Activated naive CD4-positive, alpha-beta T cell treated with anti-CD3 and anti-CD28 coated beads for 36 hours (primary cell): ENCODE measurements around the gene TMEM232. TPM values are rescaled to one million over a fixed set of nuclear protein-coding genes. Genes with fewer than 3 reads are reported as not detected.

Experiments used
- CTCF ChIA-PET: fragments of 350-600 bp; sonication (Branson Sonifier 250); formaldehyde crosslinking; loops from one replicate; lab custom pipeline; 2021; ENCODE audit warnings: antibody characterized with exemption; lab: Charles Lee
- DNase-seq: peaks from one replicate; pipeline ENCODE4 v3.0.0-alpha.2; 2020
- H3K27ac Mint-ChIP-seq: one replicate; pipeline ENCODE4 v1.8.0; 2021; ENCODE audit warnings: mild to moderate bottlenecking, mixed read lengths
- H3K27me3 Mint-ChIP-seq: one replicate; pipeline ENCODE4 v1.8.0; 2021; ENCODE audit warnings: low read depth, mixed read lengths
- H3K36me3 Mint-ChIP-seq: one replicate; pipeline ENCODE4 v1.8.0; 2021; ENCODE audit warnings: low read depth, mixed read lengths
- H3K4me1 Mint-ChIP-seq: one replicate; pipeline ENCODE4 v1.8.0; 2021; ENCODE audit warnings: low read depth, mixed read lengths
- H3K4me3 Mint-ChIP-seq: one replicate; pipeline ENCODE4 v1.8.0; 2021; ENCODE audit warnings: mild to moderate bottlenecking, moderate library complexity, mixed read lengths
- H3K9me3 Mint-ChIP-seq: one replicate; pipeline ENCODE4 v1.8.0; 2021; ENCODE audit warnings: mixed read lengths
- intact Hi-C: fragments of 100-400 bp; cut with micrococcal nuclease; formaldehyde crosslinking; loops from one replicate; pipeline ENCODE4 v1.15.1; 2023
- total RNA-seq, 2 experiments: library from RNA; stranded (reverse); gene quantifications; one replicate each; pipeline ENCODE4 v1.2.3, GENCODE V29; 2021

The TMEM232 gene
- total RNA-seq, 2 experiments from 2014 or later: 0.31 to 0.86 TPM

- Mint-ChIP-seq H3K27ac (no peak overlapping the region), H3K27me3 (no peaks in the 10 kb centered on the region), H3K4me3 (no peak overlapping the region), H3K36me3 (no peaks in the 10 kb centered on the region), H3K9me3 (no peaks in the 10 kb centered on the region), H3K4me1 (peaks cover 11% of the 10 kb centered on the region)
- DNase-seq: peak; percentile 10
- intact Hi-C loops: loop anchor here (1.0 to 2.0 kb wide), 2 partner anchors 360 to 724 kb away; no protein-coding TSS in a partner anchor
- CTCF ChIA-PET: interaction anchor here (0.7 to 1.1 kb wide), 3 partner anchors 10 to 16 kb away, joined by 3 to 5 read pairs (median 3); no protein-coding TSS in a partner anchor
These were observed 312.1 kb downstream of the TMEM232 start for GRCh38 chr5:110414360-110414759.

GRCh38 chr5:110413856-110414255 is 312.6 kb downstream of the TMEM232 start:
- intact Hi-C loops: loop anchor here (1.0 to 2.0 kb wide), 2 partner anchors 359 to 724 kb away; no protein-coding TSS in a partner anchor
- H3K4me3 Mint-ChIP-seq: no peak overlapping the region
- CTCF ChIA-PET: interaction anchor here (1.0 kb wide), 1 partner anchor 12 kb away, joined by 3 read pairs; no protein-coding TSS in a partner anchor
- H3K27me3 Mint-ChIP-seq: no peaks in the 10 kb centered on the region
- no peak for DNase-seq
- no peaks in the 10 kb centered on the region for H3K36me3 Mint-ChIP-seq
- H3K4me1 Mint-ChIP-seq: peaks cover 11% of the 10 kb centered on the region
- no peak overlapping the region for H3K27ac Mint-ChIP-seq
- H3K9me3 Mint-ChIP-seq: no peaks in the 10 kb centered on the region

GRCh38 chr5:110409571-110409970 is 316.9 kb downstream of the TMEM232 start:
- Mint-ChIP-seq H3K9me3 (no peaks in the 10 kb centered on the region), H3K4me3 (no peak overlapping the region), H3K27me3 (no peaks in the 10 kb centered on the region), H3K36me3 (no peaks in the 10 kb centered on the region), H3K27ac (no peak overlapping the region), H3K4me1 (peaks cover under 1% of the 10 kb centered on the region)
- intact Hi-C loops: no loop called here
- no peak for DNase-seq
- CTCF ChIA-PET: interaction anchor here (0.6 kb wide), 2 partner anchors 42 to 266 kb away, joined by 3 to 4 read pairs; no protein-coding TSS in a partner anchor

GRCh38 chr5:110402562-110402961 is 323.9 kb downstream of the TMEM232 start:
- Mint-ChIP-seq H3K9me3 (no peaks in the 10 kb centered on the region), H3K36me3 (no peaks in the 10 kb centered on the region), H3K27ac (no peak overlapping the region), H3K4me3 (no peak overlapping the region), H3K27me3 (no peaks in the 10 kb centered on the region), H3K4me1 (no peaks in the 10 kb centered on the region)
- CTCF ChIA-PET: interaction anchor here (1.1 kb wide), 1 partner anchor 12 kb away, joined by 3 read pairs; no protein-coding TSS in a partner anchor
- intact Hi-C loops: no loop called here
- no peak for DNase-seq

- H3K36me3 Mint-ChIP-seq: no peaks in the 10 kb centered on the region
- no peak overlapping the region for H3K4me3 Mint-ChIP-seq
- CTCF ChIA-PET: interaction anchor here (1.1 kb wide), 1 partner anchor 13 kb away, joined by 3 read pairs; no protein-coding TSS in a partner anchor
- no peaks in the 10 kb centered on the region for H3K27me3 Mint-ChIP-seq
- H3K9me3 Mint-ChIP-seq: no peaks in the 10 kb centered on the region
- H3K4me1 Mint-ChIP-seq: no peaks in the 10 kb centered on the region
- intact Hi-C loops: no loop called here
- no peak for DNase-seq
- no peak overlapping the region for H3K27ac Mint-ChIP-seq
These were observed 324.6 kb downstream of the TMEM232 start for GRCh38 chr5:110401881-110402280.

GRCh38 chr5:110398951-110399350 is 327.5 kb downstream of the TMEM232 start:
- intact Hi-C loops: no loop called here
- no peak for DNase-seq
- Mint-ChIP-seq H3K4me3 (no peak overlapping the region), H3K9me3 (no peaks in the 10 kb centered on the region), H3K27ac (no peak overlapping the region), H3K36me3 (no peaks in the 10 kb centered on the region), H3K4me1 (no peaks in the 10 kb centered on the region), H3K27me3 (no peaks in the 10 kb centered on the region)
- CTCF ChIA-PET: interaction anchor here (0.7 kb wide), 1 partner anchor 9 kb away, joined by 3 read pairs; no protein-coding TSS in a partner anchor

- Mint-ChIP-seq H3K4me3 (no peak overlapping the region), H3K36me3 (no peaks in the 10 kb centered on the region), H3K27me3 (no peaks in the 10 kb centered on the region), H3K9me3 (no peaks in the 10 kb centered on the region), H3K4me1 (no peaks in the 10 kb centered on the region), H3K27ac (no peak overlapping the region)
- CTCF ChIA-PET: no interaction called here
- intact Hi-C loops: no loop called here
- no peak for DNase-seq
These were observed 329.2 kb downstream of the TMEM232 start for GRCh38 chr5:110397281-110397680.

DNA sequence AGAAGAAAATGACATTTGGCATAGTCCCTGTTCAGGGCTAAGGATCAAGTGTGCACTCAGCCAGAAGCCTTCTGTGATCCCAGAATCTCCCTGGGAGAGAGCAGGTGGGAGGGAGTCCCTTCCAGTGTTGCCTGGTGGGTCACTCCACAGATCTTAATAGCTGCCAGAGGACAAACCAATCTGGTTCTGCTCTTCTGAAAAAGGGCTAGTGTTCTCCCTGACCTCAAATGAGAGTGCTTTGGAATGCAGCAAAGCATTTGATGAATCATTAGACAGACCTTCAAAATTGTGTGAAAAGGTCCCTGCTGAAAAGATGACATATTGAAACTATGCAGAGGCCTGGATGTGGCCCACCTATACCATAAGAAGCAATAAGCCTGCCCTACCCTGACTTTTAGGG is 339.7 kb downstream of the TMEM232 start:
- CTCF ChIA-PET: no interaction called here

GRCh38 chr5:110383231-110383630 is 343.2 kb downstream of the TMEM232 start:
- Mint-ChIP-seq H3K4me3 (no peak overlapping the region), H3K36me3 (no peaks in the 10 kb centered on the region), H3K9me3 (no peaks in the 10 kb centered on the region), H3K27me3 (no peaks in the 10 kb centered on the region), H3K4me1 (no peaks in the 10 kb centered on the region), H3K27ac (no peak overlapping the region)
- CTCF ChIA-PET: no interaction called here
- DNase-seq: no peak
- intact Hi-C loops: no loop called here

More for the DNA sequence above, 339.7 kb downstream of the TMEM232 start:
- no peak for DNase-seq
- intact Hi-C loops: no loop called here
- Mint-ChIP-seq H3K27me3 (no peaks in the 10 kb centered on the region), H3K4me1 (no peaks in the 10 kb centered on the region), H3K36me3 (no peaks in the 10 kb centered on the region), H3K4me3 (no peak overlapping the region), H3K27ac (no peak overlapping the region), H3K9me3 (no peaks in the 10 kb centered on the region)

- CTCF ChIA-PET: interaction anchor here (0.6 kb wide), 1 partner anchor 10 kb away, joined by 5 read pairs; no protein-coding TSS in a partner anchor
- intact Hi-C loops: no loop called here
- H3K36me3 Mint-ChIP-seq: no peaks in the 10 kb centered on the region
- H3K4me3 Mint-ChIP-seq: no peak overlapping the region
- H3K27me3 Mint-ChIP-seq: no peaks in the 10 kb centered on the region
- H3K27ac Mint-ChIP-seq: no peak overlapping the region
- no peaks in the 10 kb centered on the region for H3K9me3 Mint-ChIP-seq
- H3K4me1 Mint-ChIP-seq: no peaks in the 10 kb centered on the region
- DNase-seq: no peak
These were observed 348.5 kb downstream of the TMEM232 start for GRCh38 chr5:110377943-110378342.

- Mint-ChIP-seq H3K9me3 (no peaks in the 10 kb centered on the region), H3K36me3 (no peaks in the 10 kb centered on the region), H3K4me3 (no peak overlapping the region), H3K27me3 (no peaks in the 10 kb centered on the region), H3K27ac (no peak overlapping the region), H3K4me1 (no peaks in the 10 kb centered on the region)
- intact Hi-C loops: no loop called here
- DNase-seq: no peak
- CTCF ChIA-PET: interaction anchor here (0.6 kb wide), 2 partner anchors 9 to 42 kb away, joined by 3 to 5 read pairs; no protein-coding TSS in a partner anchor
These were observed 349.1 kb downstream of the TMEM232 start for GRCh38 chr5:110377361-110377760.

GRCh38 chr5:110376281-110376951 is 350.1 kb downstream of the TMEM232 start:
- intact Hi-C loops: no loop called here
- CTCF ChIA-PET: interaction anchor here (0.6 kb wide), 1 partner anchor 207 kb away, joined by 4 read pairs; no protein-coding TSS in a partner anchor
- Mint-ChIP-seq H3K36me3 (no peaks in the 10 kb centered on the region), H3K27ac (no peak overlapping the region), H3K4me3 (no peak overlapping the region), H3K4me1 (peaks cover 3% of the 10 kb centered on the region), H3K9me3 (no peaks in the 10 kb centered on the region), H3K27me3 (no peaks in the 10 kb centered on the region)
- no peak for DNase-seq

DNA sequence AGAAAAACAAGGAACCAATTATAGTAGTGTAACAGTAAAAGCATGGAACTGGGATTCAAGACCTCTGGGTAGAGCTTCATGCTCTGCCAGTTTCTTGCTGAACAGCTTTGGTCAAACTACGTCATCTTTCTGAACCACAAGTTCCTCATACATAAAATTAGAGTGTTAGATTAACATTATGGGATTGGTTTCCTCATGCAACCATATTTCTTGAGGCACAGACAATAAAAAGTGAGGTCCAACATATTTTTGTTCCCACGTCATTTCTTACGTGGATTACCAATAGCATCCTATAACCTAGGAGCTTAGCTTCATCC is 354.8 kb downstream of the TMEM232 start:
- no peak for DNase-seq
- no peaks in the 10 kb centered on the region for H3K36me3 Mint-ChIP-seq
- H3K4me1 Mint-ChIP-seq: peaks cover 4% of the 10 kb centered on the region
- CTCF ChIA-PET: no interaction called here
- intact Hi-C loops: no loop called here
- no peak overlapping the region for H3K4me3 Mint-ChIP-seq
- H3K27me3 Mint-ChIP-seq: no peaks in the 10 kb centered on the region
- no peak overlapping the region for H3K27ac Mint-ChIP-seq
- no peaks in the 10 kb centered on the region for H3K9me3 Mint-ChIP-seq
